ENCODE results near the gene SFTA2. TPM values are rescaled to one million over a fixed set of nuclear protein-coding genes. Genes with fewer than 3 reads are reported as not detected.
"Not testable (repeated sequence)": the region's sequence is repeated elsewhere in the genome, so short reads cannot be mapped to it uniquely, and the experiment has no call there.

SFTA2 gene
- total and polyA plus RNA-seq, 2 experiments from 2014 or later, result 0.86 TPM; not detected in 1

DNA sequence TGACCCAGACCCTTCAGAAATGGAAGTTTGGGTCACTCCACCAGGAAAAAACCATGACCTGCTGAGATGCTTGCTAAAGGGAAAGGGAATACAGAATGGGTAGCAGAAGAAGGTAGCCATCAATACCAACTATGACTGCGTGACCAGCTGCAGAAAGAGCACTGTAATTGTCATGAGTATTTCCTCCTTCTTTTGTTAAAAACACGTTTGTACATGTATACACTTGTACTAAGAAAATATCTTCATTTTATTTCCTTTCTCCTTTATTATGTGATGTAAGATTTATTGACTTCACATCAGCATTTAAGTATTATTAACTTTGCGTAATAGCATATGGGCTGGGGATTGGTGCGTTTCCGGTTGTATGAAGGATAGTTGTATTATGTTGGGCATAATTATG is 39.0 kb upstream of the SFTA2 start:
- no peak for DNase-seq (ENCODE audit: low read depth in 1 of 2, low spot score in 1 of 2)
- Histone ChIP-seq H3K4me1 (ENCODE audit: low read depth) (no peaks in the 10 kb centered on the region), H3K36me3 (no peaks in the 10 kb centered on the region), H3K9me3 (ENCODE audit: low read depth) (no peaks in the 10 kb centered on the region), H3K27me3 (no peaks in the 10 kb centered on the region), H3K4me3 (no peak overlapping the region), H3K27ac (no peak overlapping the region)
- TF ChIP-seq CTCF (IDR thresholded peaks at IDR 0.05; ENCODE audit: low read depth, low read length), result no peak

- H3K4me3 ChIP-seq; H3K4me1 ChIP-seq (ENCODE audit: low read depth); H3K27me3 ChIP-seq; H3K36me3 ChIP-seq; H3K27ac ChIP-seq; H3K9me3 ChIP-seq (ENCODE audit: low read depth); DNase-seq (ENCODE audit: low read depth in 1 of 2, low spot score in 1 of 2): not testable (repeated sequence)
These were observed 37.2 kb upstream of the SFTA2 start for GRCh38 chr6:30969171-30969570.

GRCh38 chr6:30966154-30966553 is 34.2 kb upstream of the SFTA2 start:
- Histone ChIP-seq H3K9me3 (ENCODE audit: low read depth) (no peaks in the 10 kb centered on the region), H3K4me3 (no peak overlapping the region), H3K4me1 (ENCODE audit: low read depth) (no peaks in the 10 kb centered on the region), H3K27ac (no peak overlapping the region), H3K36me3 (no peaks in the 10 kb centered on the region), H3K27me3 (no peaks in the 10 kb centered on the region)
- TF ChIP-seq CTCF (IDR thresholded peaks at IDR 0.05; ENCODE audit: low read depth, low read length), result no peak
- DNase-seq (ENCODE audit: low read depth in 1 of 2, low spot score in 1 of 2), result no peak

GRCh38 chr6:30965140-30965601 is 33.2 kb upstream of the SFTA2 start:
- H3K27me3 ChIP-seq, result no peaks in the 10 kb centered on the region
- TF ChIP-seq CTCF (IDR thresholded peaks at IDR 0.05; ENCODE audit: low read depth, low read length), result no peak
- H3K4me1 ChIP-seq (ENCODE audit: low read depth), result no peaks in the 10 kb centered on the region
- H3K36me3 ChIP-seq, result no peaks in the 10 kb centered on the region
- no peak for DNase-seq (ENCODE audit: low read depth in 1 of 2, low spot score in 1 of 2)
- H3K27ac ChIP-seq, result no peak overlapping the region
- H3K4me3 ChIP-seq, result no peak overlapping the region
- H3K9me3 ChIP-seq (ENCODE audit: low read depth), result no peaks in the 10 kb centered on the region

DNA sequence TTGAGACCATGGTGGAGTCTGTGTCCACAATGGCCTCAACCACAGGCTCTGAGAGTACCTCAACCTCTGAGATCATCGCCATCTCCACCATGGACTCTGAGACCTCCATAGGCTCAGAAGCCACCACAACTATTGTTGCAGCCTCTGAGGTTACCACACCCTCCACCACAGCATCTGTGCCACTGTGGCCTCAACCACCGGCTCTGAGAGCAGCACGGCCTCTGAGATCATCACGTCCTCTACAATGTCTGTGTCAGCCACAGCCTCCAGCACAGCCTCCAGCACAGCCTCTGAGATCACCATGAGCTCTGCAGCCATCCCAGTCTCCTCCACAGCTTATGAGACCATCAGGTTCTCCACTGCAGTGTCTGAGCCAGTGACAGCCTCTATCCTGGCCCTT is 32.1 kb upstream of the SFTA2 start:
- Histone ChIP-seq H3K27ac (no peak overlapping the region), H3K27me3 (no peaks in the 10 kb centered on the region), H3K4me3 (no peak overlapping the region), H3K36me3 (no peaks in the 10 kb centered on the region), H3K4me1 (ENCODE audit: low read depth) (no peaks in the 10 kb centered on the region), H3K9me3 (ENCODE audit: low read depth) (no peaks in the 10 kb centered on the region)
- DNase-seq (ENCODE audit: low read depth in 1 of 2, low spot score in 1 of 2), result no peak
- no peak for TF ChIP-seq CTCF (IDR thresholded peaks at IDR 0.05; ENCODE audit: low read depth, low read length)

DNA sequence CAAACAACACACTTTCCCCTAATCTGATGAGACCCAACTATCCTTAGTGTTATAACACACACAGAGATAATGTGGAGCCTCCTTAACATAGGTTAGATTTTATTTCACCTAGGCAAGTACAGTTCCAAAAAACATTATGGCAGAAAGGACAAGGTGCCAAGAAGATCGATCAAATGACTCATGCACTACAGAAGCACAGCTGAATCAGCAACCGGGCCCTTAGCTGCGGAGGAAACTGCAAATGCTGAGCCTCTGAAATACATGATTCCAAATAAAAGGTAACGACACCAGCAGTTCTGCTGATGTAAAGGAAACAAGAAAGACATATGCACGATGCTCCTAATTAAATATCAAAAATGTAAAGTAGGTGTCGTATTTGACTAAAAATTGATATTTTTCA is 31.7 kb upstream of the SFTA2 start:
- Histone ChIP-seq H3K4me1 (ENCODE audit: low read depth) (no peaks in the 10 kb centered on the region), H3K9me3 (ENCODE audit: low read depth) (no peaks in the 10 kb centered on the region), H3K36me3 (no peaks in the 10 kb centered on the region), H3K4me3 (no peak overlapping the region), H3K27me3 (no peaks in the 10 kb centered on the region), H3K27ac (no peak overlapping the region)
- TF ChIP-seq CTCF (IDR thresholded peaks at IDR 0.05; ENCODE audit: low read depth, low read length), result no peak
- no peak for DNase-seq (ENCODE audit: low read depth in 1 of 2, low spot score in 1 of 2)
